Measurements from ENCODE around the gene SMG7.
"Not testable (repeated sequence)": the region's sequence is repeated elsewhere in the genome, so short reads cannot be mapped to it uniquely, and the experiment has no call there.

The SMG7 gene, protein sequence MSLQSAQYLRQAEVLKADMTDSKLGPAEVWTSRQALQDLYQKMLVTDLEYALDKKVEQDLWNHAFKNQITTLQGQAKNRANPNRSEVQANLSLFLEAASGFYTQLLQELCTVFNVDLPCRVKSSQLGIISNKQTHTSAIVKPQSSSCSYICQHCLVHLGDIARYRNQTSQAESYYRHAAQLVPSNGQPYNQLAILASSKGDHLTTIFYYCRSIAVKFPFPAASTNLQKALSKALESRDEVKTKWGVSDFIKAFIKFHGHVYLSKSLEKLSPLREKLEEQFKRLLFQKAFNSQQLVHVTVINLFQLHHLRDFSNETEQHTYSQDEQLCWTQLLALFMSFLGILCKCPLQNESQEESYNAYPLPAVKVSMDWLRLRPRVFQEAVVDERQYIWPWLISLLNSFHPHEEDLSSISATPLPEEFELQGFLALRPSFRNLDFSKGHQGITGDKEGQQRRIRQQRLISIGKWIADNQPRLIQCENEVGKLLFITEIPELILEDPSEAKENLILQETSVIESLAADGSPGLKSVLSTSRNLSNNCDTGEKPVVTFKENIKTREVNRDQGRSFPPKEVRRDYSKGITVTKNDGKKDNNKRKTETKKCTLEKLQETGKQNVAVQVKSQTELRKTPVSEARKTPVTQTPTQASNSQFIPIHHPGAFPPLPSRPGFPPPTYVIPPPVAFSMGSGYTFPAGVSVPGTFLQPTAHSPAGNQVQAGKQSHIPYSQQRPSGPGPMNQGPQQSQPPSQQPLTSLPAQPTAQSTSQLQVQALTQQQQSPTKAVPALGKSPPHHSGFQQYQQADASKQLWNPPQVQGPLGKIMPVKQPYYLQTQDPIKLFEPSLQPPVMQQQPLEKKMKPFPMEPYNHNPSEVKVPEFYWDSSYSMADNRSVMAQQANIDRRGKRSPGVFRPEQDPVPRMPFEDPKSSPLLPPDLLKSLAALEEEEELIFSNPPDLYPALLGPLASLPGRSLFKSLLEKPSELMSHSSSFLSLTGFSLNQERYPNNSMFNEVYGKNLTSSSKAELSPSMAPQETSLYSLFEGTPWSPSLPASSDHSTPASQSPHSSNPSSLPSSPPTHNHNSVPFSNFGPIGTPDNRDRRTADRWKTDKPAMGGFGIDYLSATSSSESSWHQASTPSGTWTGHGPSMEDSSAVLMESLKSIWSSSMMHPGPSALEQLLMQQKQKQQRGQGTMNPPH

DNA sequence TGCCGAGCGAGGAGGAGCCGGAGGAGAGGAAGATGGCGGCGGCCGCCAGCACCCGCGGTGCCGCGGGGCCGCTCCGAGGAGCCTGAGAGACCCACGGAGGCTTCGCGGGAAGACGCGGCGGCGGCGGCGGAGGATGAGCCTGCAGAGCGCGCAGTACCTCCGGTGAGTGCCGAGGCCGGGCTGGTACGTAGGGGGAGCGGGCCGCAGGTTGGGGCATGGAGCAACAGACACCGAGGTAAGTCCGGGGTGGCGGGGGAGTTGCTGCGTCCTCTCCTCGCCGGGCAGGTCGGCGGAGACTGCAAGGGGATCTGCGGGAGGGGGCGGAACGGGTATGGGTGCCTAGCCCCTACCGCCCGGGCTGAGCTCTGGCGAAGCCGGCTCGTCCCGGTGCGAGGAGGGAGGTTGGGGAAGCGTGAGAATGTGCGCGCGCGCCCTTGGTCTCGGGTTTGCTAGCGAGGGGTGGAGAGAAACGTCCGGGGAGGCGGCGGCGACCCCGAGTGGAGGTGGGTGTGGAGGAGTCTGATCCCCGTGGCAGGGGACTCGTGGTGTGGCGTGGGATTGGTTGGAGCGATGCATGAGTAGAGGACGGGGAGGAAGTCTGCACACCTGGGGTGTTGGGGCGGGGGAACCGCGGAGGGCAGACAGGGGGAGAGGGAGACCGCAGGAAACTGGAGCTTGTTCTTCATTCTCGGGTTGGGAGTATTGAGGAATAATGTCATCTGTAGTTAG lies at the start of gene SMG7:
Gene SMG7, plus strand, starts transcription at position 12 of the 729 bp plus-strand sequence. Its CDS starts 122 bp downstream, at position 134.
- DNase-seq: peak; percentile 49

DNA sequence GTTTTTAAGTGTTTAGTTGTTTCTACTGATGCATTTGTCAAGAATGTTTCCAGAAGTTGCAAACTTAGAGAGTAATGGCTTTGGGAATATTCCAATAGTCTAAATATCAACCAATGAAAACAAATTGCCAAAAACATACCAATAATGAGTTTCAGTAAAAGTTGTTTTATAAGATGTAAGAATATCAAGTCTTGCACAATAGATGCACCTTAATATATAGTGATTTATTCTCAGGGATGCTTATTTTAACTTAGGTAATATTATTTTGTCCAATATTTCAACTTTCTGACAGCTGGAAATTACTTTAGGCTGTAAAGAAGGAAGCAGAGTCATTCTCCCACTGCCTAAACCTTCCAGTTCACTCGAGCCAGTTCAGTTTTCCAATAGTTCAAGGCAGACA lies 48.8 kb upstream of the SMG7 start:
- no peak for DNase-seq

DNA sequence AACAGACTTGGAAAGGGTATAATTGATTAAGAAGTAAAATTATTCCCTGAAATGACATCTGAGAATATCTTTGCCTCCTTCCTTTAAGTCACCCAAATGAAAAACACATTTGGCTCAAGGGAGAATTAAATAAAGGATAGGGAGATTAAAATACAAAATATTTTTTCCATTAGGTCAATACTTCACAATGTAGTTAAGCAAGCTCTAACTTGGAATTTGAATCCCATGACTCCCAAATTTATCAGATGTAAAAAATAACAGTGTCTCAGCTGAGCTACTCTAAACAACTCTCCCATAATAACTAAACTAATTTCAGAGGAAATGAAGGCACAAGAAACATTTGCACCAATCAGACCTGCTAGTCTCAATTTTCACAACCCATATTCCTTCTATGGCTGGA lies 47.6 kb upstream of the SMG7 start:
- no peak for DNase-seq

DNA sequence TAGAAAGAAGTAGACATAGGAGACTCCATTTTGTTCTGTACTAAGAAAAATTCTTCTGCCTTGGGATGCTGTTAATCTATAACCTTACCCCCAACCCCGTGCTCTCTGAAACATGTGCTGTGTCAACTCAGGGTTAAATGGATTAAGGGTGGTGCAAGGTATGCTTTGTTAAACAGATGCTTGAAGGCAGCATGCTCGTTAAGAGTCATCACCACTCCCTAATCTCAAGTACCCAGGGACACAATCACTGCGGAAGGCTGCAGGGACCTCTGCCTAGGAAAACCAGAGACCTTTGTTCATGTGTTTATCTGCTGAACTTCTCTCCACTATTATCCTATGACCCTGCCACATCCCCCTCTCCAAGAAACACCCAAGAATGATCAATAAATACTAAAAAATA lies 44.7 kb upstream of the SMG7 start:
- not testable (repeated sequence) for DNase-seq

DNA sequence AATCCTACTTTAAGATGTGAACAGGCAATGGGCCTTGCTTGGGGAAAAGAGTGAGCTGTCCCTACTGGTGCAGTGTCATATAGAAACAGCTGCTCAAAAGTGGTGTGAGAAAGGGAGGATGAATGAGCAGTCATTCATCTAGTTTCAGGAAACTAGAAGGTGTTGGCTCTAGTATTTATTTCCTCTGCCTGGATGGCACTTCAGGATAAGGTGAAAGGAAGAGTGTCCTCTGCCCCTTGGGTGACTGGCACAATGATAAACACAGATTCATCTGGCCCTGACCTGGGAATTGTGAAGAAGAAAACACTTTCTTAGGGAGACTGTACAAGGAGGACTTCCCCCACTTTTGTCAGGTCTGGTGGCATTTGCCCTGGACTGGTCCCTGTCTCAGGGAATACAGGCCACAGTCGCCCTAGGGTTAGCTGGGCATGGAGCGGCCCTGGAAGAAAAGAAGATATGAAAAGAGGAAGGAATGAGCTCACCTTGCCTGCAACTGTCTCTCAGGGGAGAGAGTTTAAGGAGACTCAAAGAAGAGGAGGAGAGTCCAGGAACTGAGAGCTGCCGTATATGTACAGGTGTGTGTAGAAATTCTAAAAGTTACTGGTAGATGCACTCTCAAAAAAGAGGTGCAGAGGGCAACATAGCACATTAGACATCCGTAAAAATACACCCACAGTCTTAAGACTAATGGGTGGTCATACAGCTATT lies 40.3 kb upstream of the SMG7 start:
- DNase-seq: no peak

DNA sequence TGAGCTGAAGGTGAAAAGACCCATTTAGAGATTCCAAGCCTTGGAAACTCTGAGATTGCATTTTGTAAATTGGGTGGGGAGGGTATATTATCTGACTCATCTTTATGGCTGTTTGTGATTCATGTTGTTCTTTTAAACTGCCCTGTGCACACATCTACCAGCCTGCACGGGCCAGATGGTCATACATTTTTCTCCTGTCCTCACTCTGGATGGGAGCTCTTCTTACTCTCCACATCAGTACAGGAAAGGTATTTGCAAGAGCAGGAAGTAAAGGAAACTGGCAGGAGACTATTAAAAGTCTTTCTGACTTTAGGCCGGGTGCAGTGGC lies 39.8 kb upstream of the SMG7 start:
- DNase-seq: no peak

DNA sequence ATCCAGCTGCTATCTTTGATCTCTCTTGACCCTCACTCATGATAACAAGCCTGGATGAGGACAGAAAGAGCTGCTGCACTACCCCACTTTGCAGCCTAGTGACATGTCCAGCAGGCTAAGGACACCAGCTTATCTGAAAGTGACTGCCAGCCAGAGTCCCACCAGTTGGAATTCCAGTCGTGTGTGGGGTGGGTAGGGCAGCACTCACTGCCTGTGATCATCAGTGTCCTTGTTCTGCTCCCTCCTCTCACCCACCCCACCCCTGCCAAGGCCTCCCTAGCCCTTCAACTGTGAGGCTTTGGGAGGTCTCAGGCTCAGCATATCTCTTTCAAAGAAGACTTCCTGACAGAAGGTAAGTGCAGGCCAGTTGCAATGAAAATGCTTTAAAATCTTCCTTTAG lies 38.6 kb upstream of the SMG7 start:
- DNase-seq: no peak

DNA sequence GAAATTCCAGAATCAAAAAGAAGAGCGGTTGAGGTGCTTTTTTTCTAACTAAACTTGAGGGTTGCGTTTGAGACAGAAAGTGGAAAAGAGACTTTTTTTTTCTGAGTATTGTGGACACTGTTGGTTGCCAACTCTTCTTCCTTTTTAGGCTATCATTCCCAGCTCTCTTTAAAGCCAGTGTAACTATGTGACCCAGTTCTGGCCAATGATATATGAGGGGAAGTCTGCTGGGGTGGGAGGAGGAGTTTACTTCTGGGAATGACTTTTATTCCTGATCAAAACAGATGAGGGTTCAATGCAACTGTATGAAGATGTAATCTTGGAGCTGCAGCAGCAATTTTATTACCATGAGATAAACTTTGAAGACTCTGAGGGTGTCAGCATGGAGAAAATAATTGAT lies 36.8 kb upstream of the SMG7 start:
- no peak for DNase-seq

DNA sequence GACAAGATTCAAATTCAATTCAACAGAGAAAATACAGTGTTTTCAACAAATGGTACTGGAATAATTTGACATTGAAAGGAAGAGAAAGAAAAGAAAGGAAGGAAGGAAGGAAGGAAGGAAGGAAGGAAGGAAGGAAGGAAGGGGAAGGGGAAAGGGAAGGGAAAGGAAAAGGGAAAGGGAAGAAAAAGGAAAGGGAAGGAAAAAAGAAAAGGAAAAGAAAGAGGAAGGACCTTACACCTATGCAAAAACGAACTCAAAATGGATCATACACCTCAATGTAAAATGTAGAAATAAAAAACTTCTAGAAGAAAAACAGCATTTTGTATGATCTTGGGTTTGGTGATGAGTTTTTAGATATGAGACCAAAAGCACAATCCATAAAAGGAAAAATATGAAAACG lies 34.2 kb upstream of the SMG7 start:
- DNase-seq: no peak

DNA sequence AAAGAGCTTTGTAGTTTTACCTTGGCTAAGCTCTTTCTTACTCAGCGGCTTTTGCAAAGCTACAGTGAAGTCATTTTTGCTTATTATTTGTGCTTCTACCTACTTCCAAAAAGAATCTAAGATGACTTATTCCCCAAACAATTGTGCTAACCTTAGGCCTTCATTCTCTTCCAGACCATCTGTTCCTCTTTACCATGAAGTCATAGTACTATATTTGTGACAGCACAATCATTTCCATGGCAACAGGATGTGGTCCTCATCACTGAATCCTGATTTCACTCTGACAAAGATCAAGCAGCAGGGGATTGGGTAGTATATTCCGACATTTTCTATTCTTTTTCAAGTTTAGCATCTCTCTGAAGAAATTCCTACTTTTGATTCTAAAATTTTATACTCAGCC lies 29.3 kb upstream of the SMG7 start:
- no peak for DNase-seq

DNA sequence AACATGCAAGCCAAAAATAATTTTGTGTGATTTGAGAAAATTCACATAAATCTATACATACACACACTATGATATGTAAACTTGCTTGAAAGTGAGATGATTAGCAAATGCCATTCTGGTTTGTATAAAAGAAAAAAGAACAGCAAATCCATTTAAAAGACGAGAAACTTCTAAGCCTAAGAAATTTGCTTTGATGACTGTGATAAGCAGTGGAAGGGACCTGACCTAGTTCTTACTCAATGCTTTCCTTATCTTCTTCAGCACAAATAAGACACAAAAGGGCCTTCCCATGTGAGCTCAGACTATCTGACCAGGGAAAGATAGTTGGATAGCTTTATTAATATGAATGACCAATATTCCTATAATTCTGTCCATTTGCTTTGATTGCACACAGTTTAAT lies 28.8 kb upstream of the SMG7 start:
- no peak for DNase-seq

DNA sequence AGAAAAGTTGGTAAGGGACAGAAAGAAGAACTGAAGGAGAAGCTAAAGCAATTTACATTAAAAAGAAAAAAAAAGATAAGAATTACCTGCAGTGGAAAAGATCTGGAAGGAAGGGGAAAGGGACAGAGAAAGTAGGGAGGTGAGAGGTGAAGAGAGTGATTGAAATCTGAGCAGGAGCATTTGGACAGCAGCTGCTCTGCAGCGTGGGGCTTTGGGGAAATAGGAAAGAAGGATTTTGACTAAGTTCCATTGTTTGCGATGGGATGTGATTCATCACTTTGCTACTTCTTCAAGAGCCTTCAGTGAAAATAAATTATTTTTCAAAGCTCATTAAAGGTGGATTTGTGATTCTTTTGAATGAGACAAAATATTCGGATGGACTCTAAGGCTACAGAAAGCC lies 28.1 kb upstream of the SMG7 start:
- DNase-seq: no peak

DNA sequence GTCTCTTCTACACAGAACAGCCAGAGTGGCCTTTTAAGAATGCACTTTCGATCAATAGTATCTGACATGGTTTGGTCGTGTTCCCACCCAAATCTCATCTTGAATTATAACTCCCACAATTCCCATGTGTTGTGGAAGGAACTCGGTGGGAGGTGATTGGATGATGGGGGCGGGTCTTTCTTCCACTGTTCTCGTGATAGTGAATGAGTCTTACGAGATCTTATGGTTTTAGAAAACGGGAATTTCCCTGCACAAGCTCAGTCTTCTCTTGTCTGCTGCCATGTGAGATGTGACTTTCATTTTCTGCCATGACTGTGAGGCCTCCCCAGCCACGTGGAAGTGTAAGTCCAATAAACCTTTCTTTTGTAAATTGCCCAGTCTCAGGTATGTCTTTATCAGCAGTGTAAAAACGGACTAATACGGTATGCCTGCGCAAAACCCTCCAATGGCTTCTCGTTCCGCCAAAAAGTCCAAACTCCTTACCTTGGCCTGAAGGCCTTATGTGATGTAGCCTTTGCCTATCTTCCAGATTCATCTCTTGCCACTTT lies 23.0 kb upstream of the SMG7 start:
- DNase-seq: no peak

DNA sequence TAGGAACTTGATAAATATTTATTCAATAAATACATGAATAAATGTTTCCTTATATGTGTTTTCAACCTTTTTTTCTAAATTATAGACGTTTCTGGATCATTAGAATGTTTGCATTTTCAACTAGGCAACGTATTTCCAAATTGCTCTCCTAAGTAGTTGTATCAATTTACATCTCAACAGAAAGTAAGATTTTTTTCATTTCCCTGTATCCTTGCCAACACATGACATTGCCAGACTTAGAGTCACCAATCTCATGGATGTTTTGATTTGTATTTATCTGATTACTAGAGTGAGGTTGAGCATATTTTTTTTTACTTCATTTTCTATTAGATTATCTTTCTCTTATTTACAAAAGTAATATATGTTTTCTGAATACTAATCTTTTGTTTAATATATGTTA lies 22.2 kb upstream of the SMG7 start:
- DNase-seq: no peak

DNA sequence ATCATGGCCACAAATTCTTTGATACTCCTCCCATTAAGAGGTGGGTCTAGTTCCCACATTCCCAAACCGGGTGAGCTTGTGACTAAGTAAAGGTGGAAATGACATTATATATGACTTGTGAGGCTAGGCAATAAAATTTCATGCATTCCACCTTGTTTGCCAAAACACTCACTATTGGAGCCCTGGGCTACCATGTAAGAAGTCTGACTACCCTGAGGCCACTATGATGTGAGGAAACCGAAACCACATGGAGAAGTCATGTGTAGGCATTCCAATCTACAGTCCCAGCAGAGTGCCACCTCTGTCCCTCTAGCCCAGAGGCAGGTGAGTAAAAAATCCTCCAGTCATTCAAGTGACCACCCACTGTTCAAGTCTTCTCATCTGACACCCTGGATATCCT lies 17.9 kb upstream of the SMG7 start:
- no peak for DNase-seq

DNA sequence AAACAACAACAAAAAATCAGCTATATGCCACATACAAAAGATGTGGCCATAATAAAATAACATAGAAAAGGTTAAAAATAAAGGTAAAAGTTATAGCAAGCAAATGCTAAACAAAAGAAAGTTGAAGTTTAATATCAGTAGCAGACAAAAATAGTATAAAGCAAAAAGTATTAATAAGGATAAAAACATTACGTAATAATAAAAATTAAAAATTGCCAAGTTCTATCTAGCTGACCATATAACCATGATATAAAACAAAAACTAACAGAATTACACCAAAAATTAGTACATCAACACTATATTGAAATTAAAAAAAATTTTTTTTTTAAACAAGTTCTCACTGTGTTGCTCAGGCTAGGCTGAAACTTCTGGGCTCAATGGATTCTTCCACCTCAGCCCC lies 15.5 kb upstream of the SMG7 start:
- DNase-seq: no peak

DNA sequence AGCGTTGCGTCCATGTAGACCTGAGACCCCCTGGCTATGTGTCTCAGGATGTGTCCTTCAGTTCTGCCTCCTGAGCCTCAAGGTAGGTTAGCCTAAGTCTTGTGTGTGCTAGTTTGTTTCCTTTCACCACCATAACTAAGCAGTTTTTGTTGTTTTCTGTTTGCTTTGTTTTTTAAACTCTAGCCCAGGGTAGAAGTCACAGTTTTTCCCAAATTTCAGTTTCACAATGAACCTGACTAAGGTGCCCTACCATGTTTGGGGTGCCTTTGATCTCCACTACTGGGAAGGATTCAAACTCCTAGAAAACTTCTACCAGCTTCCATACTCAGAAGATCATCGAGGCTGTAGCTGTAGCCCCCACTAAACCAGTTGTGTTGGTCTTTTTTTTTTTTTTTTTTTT lies 14.8 kb upstream of the SMG7 start:
- DNase-seq: no peak

DNA sequence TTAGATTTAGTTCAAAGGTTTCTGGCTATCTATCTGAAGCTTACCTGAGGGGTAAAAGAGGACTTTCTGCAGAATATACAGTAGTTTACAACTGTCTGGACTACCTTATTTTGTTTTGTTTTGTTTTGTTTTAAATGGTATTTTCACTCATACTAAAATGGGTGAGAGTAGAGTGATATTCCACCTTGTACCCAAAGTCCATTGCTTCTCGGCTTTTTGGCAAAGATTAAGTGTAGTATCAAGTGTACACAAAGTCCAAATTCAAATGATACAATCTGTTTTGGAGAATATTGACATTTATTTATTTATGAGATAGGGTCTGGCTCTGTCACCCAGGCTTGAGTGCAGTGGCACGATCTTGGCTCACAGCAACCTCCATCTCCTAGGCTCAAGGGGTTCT lies 11.7 kb upstream of the SMG7 start:
- no peak for DNase-seq

DNA sequence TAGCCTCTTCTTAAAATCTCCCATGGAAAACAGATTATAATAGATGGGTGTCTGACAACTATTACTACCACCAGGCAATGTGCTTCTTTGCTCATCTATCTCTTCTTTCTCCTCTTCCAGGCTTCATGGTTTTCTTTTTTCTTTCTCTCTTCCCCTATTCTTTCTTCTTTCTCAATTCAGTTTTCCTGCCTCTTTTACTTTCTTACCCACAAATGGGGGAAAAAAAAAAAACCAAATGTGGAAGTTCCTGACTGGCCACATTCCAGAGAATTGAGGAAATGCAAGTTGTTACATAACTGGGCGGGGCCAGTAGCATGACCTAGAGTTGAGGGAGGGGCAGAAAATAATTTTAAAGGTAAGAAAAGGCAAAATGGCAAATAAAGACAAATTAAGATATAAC lies 10.9 kb upstream of the SMG7 start:
- DNase-seq: no peak

DNA sequence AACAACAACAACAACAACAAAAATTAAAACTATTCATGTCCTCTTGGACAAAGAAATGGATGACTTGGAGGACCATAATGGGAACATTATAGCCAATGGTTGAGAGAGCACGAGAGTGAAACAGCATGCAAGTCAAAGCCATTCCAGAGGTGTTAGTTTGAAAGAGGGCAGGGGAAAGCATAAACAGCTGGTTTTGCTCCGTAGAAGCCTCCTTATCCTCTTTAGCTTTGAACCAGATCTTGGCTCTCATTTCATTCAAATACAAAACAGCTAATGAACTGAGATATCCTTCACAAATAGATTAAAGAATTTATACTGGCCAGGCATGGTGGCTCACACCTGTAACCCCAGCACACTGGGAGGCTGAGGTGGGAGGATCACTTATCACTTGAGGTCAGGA lies 8.7 kb upstream of the SMG7 start:
- DNase-seq: no peak

DNA sequence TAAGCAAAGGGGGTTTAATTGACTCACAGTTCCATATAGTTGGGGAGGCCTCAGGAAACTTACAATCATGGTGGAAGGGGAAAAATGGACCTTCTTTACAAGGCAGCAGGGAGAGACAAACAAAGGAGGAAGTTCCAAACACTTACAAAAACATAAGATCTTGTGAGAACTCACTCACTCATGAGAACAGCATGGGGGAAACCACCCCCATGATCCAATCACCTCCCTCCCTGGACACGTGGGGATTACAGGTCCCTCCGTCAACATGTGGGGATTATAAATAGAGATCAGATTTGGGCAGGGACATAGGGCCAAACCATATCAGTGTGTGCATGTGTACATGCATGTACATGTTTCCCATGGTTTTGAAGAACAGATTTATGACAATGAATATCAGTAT lies 5.5 kb upstream of the SMG7 start:
- no peak for DNase-seq

DNA sequence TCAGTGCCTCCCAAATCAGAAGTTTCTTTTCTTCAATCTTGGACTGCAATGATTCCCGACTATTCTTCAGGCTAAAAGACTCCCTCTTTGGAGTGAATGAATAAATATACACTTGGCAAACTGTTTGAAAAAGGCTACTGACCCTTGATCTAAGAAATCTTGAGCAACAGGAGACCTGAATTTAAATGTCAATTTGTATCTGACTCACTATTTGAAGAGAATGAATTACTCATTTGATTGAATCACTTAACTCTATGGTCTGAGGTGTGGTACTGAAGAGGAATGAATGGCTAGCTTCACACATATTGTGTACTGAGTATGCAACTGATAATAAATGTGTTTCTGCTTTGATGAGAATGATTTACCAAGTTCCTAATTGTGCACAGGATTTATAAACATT lies 4.6 kb upstream of the SMG7 start:
- no peak for DNase-seq
